Osteocyte (in vitro differentiated cells): Measurements from ENCODE around the gene BBOX1. TPM values are rescaled to one million over a fixed set of nuclear protein-coding genes. Genes with fewer than 3 reads are reported as not detected.
A peak's percentile ranks its signal among the peaks of the same experiment; 100 is the strongest.

Experiments used
- DNase-seq: peaks from one replicate; pipeline ENCODE4 v3.0.0; 2021; ENCODE audit warnings: mixed read lengths; ENCODE audit not compliant: unreplicated experiment; ENCODE audit errors: extremely low spot score
- H3K27ac Mint-ChIP-seq: one replicate; pipeline ENCODE4 v1.8.0; 2021; ENCODE audit warnings: mild to moderate bottlenecking, mixed read lengths; ENCODE audit not compliant: unreplicated experiment
- H3K27me3 Mint-ChIP-seq: one replicate; pipeline ENCODE4 v1.8.0; 2021; ENCODE audit warnings: mixed read lengths; ENCODE audit not compliant: unreplicated experiment
- H3K36me3 Mint-ChIP-seq: one replicate; pipeline ENCODE4 v1.8.0; 2021; ENCODE audit warnings: mixed read lengths; ENCODE audit not compliant: unreplicated experiment
- H3K4me1 Mint-ChIP-seq: one replicate; pipeline ENCODE4 v1.8.0; 2021; ENCODE audit warnings: mixed read lengths; ENCODE audit not compliant: unreplicated experiment
- H3K4me3 Mint-ChIP-seq: one replicate; pipeline ENCODE4 v1.8.0; 2021; ENCODE audit warnings: mild to moderate bottlenecking, moderate library complexity, mixed read lengths; ENCODE audit not compliant: unreplicated experiment
- H3K9me3 Mint-ChIP-seq: one replicate; pipeline ENCODE4 v1.8.0; 2021; ENCODE audit warnings: mixed read lengths; ENCODE audit not compliant: unreplicated experiment
- total RNA-seq: library from RNA; stranded (reverse); gene quantifications from 2 replicates; pipeline ENCODE4 v1.2.1, GENCODE V29; 2021
- TF ChIP-seq, protein P1 (sequence below): fragments of 200-600 bp; sonication (generic); IDR thresholded peaks from 2 replicates; pipeline ENCODE4 v1.5.0; 2021; ENCODE audit warnings: antibody characterized with exemption, mild to moderate bottlenecking, moderate library complexity

The BBOX1 gene
- total RNA-seq, 1 donor from 2014 or later: 2.6 TPM

DNA sequence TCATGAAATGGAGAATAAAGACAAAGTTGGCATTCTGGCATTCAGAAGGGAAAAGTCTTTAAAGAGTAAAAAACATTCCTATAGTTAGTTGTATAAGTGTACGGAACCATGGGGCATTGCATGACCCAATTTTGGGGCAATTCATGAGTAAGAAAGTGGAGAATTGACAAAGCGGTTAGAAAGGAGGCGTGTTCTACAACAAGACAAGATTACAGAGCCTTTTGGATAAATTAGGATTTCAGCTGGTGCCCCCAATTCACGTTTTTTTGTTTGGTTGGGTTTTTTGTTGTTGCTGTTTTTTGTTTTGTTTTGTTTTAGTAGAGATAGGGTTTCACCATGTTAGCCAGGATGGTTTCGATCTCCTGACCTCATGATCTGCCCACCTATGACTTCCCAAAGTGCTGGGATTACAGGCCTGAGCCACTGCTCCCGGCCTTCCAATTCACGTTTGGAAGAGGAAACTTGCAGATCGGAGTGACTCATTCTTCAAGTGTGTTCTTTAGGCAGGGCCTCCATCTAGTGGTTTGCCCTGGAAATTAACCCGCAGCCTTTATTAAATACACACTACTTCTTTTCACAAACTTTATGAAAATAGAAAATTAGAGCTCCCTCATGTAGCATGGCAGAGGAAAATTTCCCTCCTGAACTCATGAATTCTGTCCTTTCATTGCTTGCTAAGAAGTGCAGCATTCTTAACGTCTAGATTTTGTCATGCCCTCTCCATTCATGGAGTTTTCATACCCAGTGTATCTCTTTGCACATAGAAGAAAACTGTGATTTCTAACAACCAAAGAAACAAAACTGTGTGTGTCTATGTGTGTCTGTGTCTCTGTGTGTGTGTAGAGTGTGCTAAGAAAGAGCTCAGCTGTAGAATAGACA, 118.1 kb downstream of the BBOX1 start:
- H3K4me1 Mint-ChIP-seq: peaks cover 24% of the 10 kb centered on the region
- H3K27me3 Mint-ChIP-seq: no peaks in the 10 kb centered on the region
- H3K27ac Mint-ChIP-seq: no peak overlapping the region

DNA sequence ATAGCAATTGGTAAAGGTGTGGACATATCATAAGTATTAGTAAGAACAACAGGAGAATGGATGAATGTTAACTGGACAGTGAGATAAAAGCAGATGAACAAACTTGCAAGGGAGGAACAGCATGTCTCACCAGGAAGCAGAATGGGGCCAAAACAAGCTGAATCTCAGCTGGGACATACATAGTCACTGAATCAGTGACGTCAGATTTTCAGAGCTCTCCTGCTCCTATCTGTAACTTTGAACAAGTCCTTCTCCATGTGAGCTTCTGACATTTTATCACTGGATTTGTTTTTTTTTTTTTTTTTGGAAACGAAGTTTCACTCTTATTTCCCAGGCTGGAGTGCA, 118.7 kb downstream of the BBOX1 start:
- peaks cover 3% of the 10 kb centered on the region for H3K9me3 Mint-ChIP-seq
- peaks cover 24% of the 10 kb centered on the region for H3K4me1 Mint-ChIP-seq
- DNase-seq: no peak
- no peak overlapping the region for H3K4me3 Mint-ChIP-seq
- H3K36me3 Mint-ChIP-seq: no peaks in the 10 kb centered on the region
- no peaks in the 10 kb centered on the region for H3K27me3 Mint-ChIP-seq
- no peak overlapping the region for H3K27ac Mint-ChIP-seq
- TF ChIP-seq, protein P1, sequence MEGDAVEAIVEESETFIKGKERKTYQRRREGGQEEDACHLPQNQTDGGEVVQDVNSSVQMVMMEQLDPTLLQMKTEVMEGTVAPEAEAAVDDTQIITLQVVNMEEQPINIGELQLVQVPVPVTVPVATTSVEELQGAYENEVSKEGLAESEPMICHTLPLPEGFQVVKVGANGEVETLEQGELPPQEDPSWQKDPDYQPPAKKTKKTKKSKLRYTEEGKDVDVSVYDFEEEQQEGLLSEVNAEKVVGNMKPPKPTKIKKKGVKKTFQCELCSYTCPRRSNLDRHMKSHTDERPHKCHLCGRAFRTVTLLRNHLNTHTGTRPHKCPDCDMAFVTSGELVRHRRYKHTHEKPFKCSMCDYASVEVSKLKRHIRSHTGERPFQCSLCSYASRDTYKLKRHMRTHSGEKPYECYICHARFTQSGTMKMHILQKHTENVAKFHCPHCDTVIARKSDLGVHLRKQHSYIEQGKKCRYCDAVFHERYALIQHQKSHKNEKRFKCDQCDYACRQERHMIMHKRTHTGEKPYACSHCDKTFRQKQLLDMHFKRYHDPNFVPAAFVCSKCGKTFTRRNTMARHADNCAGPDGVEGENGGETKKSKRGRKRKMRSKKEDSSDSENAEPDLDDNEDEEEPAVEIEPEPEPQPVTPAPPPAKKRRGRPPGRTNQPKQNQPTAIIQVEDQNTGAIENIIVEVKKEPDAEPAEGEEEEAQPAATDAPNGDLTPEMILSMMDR: no peak

More for the DNA sequence above, 118.1 kb downstream of the BBOX1 start:
- no peak for DNase-seq
- TF ChIP-seq, protein P1: peak; percentile 85
- no peaks in the 10 kb centered on the region for H3K36me3 Mint-ChIP-seq
- peaks cover 3% of the 10 kb centered on the region for H3K9me3 Mint-ChIP-seq
- H3K4me3 Mint-ChIP-seq: no peak overlapping the region

DNA sequence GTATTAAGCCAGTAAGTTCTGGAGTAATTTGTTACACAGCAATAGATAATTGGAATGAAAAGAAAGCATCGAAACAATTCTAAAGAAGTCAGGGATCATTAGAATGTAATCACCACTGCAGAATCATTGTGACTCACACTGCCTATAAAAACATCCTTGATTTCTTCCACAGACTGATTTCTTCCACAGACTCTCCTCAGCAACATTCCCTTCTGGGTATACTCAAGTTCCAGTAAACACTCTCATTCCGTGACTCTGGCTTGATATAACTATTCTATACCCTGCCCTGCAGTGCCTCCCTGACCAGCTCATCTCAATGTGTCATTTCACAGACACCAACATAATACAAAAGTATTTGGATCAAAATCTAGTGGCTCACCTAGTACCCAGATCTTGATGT, 120.5 kb downstream of the BBOX1 start:
- DNase-seq: no peak
- H3K36me3 Mint-ChIP-seq: no peaks in the 10 kb centered on the region
- peaks cover 24% of the 10 kb centered on the region for H3K4me1 Mint-ChIP-seq
- H3K4me3 Mint-ChIP-seq: no peak overlapping the region
- TF ChIP-seq, protein P1: no peak
- no peaks in the 10 kb centered on the region for H3K9me3 Mint-ChIP-seq
- H3K27ac Mint-ChIP-seq: peak overlapping the region; percentile 9
- no peaks in the 10 kb centered on the region for H3K27me3 Mint-ChIP-seq

DNA sequence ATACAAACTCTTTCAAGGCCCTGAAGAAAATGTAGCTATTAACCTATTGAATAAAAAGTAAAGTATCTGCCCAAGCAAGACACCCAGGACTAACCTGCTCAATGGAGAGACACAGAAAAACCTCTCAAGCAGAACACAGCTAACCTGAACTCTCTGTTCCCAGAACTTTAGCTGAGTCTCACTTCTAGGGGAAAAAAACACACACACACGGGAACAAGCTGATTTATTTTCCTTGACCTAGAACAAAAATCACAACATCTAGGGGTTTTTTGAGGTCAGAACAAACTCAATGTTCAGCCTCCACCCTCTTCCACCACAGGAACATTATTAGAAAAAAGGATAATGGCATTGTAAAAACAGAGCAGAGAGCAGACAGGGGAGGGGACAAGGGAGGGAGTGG, 121.6 kb downstream of the BBOX1 start:
- no peak for DNase-seq
- TF ChIP-seq, protein P1: no peak
- Mint-ChIP-seq H3K36me3 (no peaks in the 10 kb centered on the region), H3K9me3 (no peaks in the 10 kb centered on the region), H3K4me1 (peaks cover 24% of the 10 kb centered on the region), H3K27ac (peak overlapping the region; percentile 58), H3K27me3 (peaks cover 2% of the 10 kb centered on the region), H3K4me3 (no peak overlapping the region)

DNA sequence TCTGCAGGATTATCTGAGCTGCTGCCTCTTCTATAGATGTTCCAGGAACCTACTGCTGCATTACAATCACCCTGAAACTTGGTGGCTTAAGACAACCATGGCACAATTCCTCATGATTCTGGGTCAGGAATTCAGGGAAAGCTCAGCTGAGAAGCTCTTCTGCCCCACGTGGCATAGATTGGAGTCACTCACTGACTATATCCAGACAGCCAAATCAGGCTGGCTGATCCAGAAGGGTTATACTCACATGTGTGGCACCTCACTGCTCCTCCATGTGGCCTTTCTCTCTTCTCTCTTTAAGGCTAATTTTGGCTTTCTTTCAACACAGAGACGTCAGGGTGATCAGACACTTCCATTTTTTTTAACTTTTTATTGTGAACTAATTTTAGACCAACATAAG, 125.5 kb downstream of the BBOX1 start:
- Mint-ChIP-seq H3K4me1 (peaks cover 9% of the 10 kb centered on the region), H3K4me3 (no peak overlapping the region), H3K36me3 (no peaks in the 10 kb centered on the region), H3K27ac (no peak overlapping the region), H3K9me3 (no peaks in the 10 kb centered on the region), H3K27me3 (peaks cover 2% of the 10 kb centered on the region)
- no peak for DNase-seq
- TF ChIP-seq, protein P1: no peak
